ENCODE data around the gene TTYH3. TPM values are rescaled to one million over a fixed set of nuclear protein-coding genes. Genes with fewer than 3 reads are reported as not detected.
A peak's percentile ranks its signal among the peaks of the same experiment; 100 is the strongest.

The TTYH3 gene
- total RNA-seq, 3 donors from 2014 or later (not counting 1 experiment from before 2014, with no cell fraction given): 38.3 to 47.1 (median 42.4) TPM

DNA sequence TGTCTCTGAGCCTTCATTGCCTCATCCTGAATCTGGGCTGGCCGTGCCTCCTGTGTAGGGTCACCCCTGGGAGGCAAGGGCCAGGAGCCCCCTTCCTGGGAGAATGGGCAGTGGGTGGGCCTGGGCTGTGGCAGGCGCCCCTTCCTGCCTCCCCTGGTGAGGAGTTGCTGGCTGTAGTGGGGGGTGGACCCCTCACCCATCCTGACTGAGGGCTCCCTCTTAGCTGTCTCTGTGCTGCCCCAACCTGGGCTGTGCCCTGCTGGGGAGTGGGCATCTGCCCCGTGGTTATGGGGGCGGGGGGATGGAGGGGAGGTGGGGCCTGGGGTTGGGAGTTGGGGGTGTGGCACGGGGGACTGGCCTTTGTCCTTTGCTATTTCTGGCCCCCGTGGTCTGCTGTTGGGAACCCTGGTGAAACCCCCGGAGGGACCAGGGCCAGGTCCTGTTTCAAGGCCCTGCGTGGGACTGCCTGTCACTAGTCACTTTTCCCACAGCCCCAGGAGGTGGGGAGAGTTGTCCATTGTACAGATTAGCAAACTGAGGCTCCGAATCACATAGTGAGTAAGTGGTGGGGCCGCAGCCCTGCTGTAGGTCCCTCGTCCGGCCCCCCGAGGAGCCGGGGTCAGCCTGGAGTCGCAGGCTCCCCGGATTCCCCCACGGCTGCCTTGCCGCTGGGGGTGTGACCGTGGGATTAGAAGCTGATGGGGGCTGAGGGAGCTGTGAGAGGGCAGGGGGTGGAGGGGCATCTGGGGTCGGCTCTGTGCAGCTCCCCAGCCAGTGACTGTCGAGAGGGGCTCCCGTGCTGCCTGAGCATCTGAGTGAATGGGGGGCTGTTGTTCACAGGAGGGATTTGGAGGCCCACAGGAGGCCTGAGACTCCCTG lies 2.7 kb downstream of the TTYH3 start:
- Mint-ChIP-seq H3K27me3 (ENCODE audit: low read depth in 2 of 2) (no peaks in the 10 kb centered on the region), H3K4me3 (peak overlapping the region; percentile 93), H3K9me3 (no peaks in the 10 kb centered on the region), H3K36me3 (no peaks in the 10 kb centered on the region), H3K4me1 (peaks cover 10 to 34% of the 10 kb centered on the region in 2 donors), H3K27ac (peak overlapping the region in 1 of 2 donors; percentile 92)
- no peak for DNase-seq
- Histone ChIP-seq H3K9me3 (ENCODE audit: control insufficient read depth, insufficient read depth, low read length) (no peaks in the 10 kb centered on the region), H3K4me1 (ENCODE audit: control insufficient read depth, insufficient read depth, low read length) (peaks cover 52% of the 10 kb centered on the region), H3K27ac (ENCODE audit: low read length) (no peak overlapping the region), H3K4me3 (ENCODE audit: low read length) (no peak overlapping the region), H3K27me3 (ENCODE audit: control insufficient read depth, insufficient read depth, low read length) (no peaks in the 10 kb centered on the region), H3K36me3 (ENCODE audit: control insufficient read depth, insufficient read depth, low read length) (no peaks in the 10 kb centered on the region)
- ATAC-seq: no peak
- intact Hi-C loops (cut with micrococcal nuclease): loop anchor here (5.0 kb wide), 1 partner anchor 112 kb away; no protein-coding TSS in a partner anchor
- 93% methylated on average over 22 of the region's 22 CpGs for WGBS (ENCODE audit: insufficient coverage)
- TF ChIP-seq, protein P1, sequence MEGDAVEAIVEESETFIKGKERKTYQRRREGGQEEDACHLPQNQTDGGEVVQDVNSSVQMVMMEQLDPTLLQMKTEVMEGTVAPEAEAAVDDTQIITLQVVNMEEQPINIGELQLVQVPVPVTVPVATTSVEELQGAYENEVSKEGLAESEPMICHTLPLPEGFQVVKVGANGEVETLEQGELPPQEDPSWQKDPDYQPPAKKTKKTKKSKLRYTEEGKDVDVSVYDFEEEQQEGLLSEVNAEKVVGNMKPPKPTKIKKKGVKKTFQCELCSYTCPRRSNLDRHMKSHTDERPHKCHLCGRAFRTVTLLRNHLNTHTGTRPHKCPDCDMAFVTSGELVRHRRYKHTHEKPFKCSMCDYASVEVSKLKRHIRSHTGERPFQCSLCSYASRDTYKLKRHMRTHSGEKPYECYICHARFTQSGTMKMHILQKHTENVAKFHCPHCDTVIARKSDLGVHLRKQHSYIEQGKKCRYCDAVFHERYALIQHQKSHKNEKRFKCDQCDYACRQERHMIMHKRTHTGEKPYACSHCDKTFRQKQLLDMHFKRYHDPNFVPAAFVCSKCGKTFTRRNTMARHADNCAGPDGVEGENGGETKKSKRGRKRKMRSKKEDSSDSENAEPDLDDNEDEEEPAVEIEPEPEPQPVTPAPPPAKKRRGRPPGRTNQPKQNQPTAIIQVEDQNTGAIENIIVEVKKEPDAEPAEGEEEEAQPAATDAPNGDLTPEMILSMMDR (IDR thresholded peaks at IDR 0.05): no peak

DNA sequence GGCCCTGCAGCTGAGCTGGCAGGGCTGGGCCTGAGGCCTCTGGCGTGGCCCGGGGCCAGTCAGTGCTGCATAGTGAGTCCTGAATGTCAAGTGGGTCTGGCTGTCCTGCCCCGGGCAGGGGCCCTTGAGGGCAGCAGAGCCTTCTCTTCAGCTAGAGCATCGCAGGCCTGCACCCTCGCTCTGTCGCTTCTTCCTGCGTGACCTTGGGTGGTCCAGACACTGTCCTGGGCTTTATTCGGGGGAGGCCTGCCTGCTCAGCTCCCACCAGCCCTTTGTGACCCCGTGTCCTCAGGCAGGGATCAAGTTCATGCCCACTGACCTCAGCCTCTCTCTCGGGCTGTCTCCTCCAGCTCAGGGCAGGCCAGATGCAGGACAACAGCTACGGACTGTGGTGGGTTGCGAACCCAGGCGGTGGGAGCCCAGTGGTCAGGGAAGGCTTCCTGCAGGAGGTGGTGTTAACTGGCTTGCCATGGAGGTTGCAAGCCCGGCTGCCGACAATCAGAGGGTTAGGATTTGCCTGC lies 3.4 kb downstream of the TTYH3 start:
- TF ChIP-seq, protein P1 (IDR thresholded peaks at IDR 0.05): no peak
- Histone ChIP-seq H3K27ac (ENCODE audit: low read length) (no peak overlapping the region), H3K36me3 (ENCODE audit: control insufficient read depth, insufficient read depth, low read length) (no peaks in the 10 kb centered on the region), H3K4me1 (ENCODE audit: control insufficient read depth, insufficient read depth, low read length) (peaks cover 54% of the 10 kb centered on the region), H3K9me3 (ENCODE audit: control insufficient read depth, insufficient read depth, low read length) (no peaks in the 10 kb centered on the region), H3K4me3 (ENCODE audit: low read length) (no peak overlapping the region), H3K27me3 (ENCODE audit: control insufficient read depth, insufficient read depth, low read length) (no peaks in the 10 kb centered on the region)
- DNase-seq (no peak), ATAC-seq (no peak)
- Mint-ChIP-seq H3K9me3 (no peaks in the 10 kb centered on the region), H3K27ac (no peak overlapping the region), H3K4me3 (peak overlapping the region; percentile 49), H3K4me1 (peaks cover 10 to 34% of the 10 kb centered on the region in 2 donors), H3K36me3 (no peaks in the 10 kb centered on the region), H3K27me3 (ENCODE audit: low read depth in 2 of 2) (no peaks in the 10 kb centered on the region)
- 96% methylated on average over 15 of the region's 15 CpGs for WGBS (ENCODE audit: insufficient coverage)
- intact Hi-C loops (cut with micrococcal nuclease): no loop called here

DNA sequence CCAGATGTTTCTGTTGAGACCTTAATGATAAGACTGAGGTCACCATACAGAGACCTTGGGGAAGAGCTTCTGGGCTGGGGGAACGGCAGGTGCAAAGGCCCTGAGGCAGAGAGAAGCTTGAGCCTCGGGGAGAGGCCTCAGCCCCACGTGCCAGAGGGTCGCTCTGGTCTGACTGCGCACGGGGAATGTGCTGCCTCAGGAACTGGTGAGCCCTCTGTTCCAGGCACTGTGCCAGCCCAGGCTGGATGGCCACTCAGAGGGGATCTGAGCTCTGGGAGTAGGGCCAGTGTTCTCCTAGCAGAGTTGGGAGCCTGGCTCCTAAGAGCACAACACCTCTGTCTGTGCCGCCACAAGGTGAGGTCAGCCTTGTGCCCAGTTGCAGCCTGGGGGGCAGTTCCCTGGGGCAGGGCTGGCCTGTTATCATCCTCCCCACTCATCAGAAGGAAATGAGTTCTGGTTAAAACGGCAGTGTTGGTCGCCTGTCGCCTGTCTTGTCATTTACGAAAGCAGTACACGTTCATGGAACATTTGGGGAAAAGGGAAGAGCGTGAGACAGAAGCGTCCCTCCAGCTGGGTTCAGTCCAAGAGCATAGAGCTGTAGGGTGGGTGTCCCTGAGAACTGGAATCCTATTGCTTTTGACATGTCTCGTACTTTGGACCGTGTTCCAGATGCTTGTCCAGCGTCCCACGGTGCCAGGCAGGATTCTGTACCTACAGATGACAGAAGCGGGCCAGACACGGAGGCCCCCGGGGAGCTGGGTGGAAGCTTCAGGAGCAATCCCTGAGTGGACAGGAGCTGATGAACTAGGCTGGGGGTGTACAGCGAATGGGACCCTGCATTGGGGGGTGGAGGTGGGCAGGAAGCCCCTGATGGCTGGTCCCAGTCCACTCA lies 4.3 kb downstream of the TTYH3 start:
- peaks cover 59% of the 10 kb centered on the region for H3K4me1 ChIP-seq (ENCODE audit: control insufficient read depth, insufficient read depth, low read length)
- Mint-ChIP-seq H3K36me3 (no peaks in the 10 kb centered on the region), H3K27me3 (ENCODE audit: low read depth in 2 of 2) (no peaks in the 10 kb centered on the region), H3K4me1 (peaks cover 9 to 33% of the 10 kb centered on the region in 2 donors), H3K27ac (no peak overlapping the region), H3K4me3 (no peak overlapping the region), H3K9me3 (no peaks in the 10 kb centered on the region)
- no peaks in the 10 kb centered on the region for H3K9me3 ChIP-seq (ENCODE audit: control insufficient read depth, insufficient read depth, low read length)
- H3K4me3 ChIP-seq (ENCODE audit: low read length): no peak overlapping the region
- H3K36me3 ChIP-seq (ENCODE audit: control insufficient read depth, insufficient read depth, low read length): no peaks in the 10 kb centered on the region
- DNase-seq: no peak
- WGBS (ENCODE audit: insufficient coverage): 93% methylated on average over 22 of the region's 22 CpGs
- no peak for ATAC-seq
- H3K27ac ChIP-seq (ENCODE audit: low read length): no peak overlapping the region
- H3K27me3 ChIP-seq (ENCODE audit: control insufficient read depth, insufficient read depth, low read length): no peaks in the 10 kb centered on the region
- TF ChIP-seq, protein P1 (IDR thresholded peaks at IDR 0.05): no peak
- intact Hi-C loops (cut with micrococcal nuclease): no loop called here
